AG08396 (cell line): ENCODE results near the gene SRGAP1.
"Not testable (repeated sequence)": the region's sequence is repeated elsewhere in the genome, so short reads cannot be mapped to it uniquely, and the experiment has no call there.

ENCODE experiments used
- DNase-seq: peaks from one replicate; pipeline ENCODE4 v3.0.0; 2012; ENCODE audit warnings: low spot score, mixed read lengths

SRGAP1 gene

DNA sequence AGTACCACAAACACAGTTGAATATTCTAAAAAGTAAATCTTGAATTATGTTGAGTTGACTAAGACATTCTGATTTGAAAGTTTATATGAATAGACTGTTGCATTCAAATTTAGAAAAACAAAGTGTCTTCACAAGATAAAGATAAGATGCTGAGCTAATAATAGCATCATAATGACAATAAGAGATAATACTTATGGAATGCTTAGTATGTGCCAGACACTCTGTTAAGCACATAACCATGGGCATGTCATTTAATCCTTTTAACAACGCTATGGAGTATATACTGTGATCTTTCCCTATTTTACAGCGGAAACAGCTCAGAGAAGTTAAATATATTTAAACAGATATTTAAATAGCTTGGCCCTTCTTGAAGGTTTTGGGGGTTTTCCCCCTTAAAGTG, 163.4 kb downstream of the SRGAP1 start:
- no peak for DNase-seq

DNA sequence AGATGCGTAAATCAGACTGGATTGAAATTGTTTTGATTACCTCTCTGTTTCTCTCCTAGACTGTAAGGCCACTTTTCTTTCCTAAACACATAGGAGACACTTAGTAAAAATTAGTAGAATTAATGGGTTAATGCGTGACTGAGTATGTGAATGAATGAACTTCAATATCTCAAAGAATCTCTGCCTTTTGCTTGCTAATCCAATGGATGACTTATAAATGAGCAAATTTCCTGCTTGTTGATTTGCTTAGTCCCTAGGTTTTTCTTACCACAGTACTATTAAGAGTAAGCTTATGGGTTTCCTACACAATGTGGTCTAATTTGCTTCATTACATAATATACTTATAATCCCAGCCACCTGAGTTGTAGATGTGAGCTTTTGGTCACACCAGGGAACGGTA, 164.1 kb downstream of the SRGAP1 start:
- no peak for DNase-seq

DNA sequence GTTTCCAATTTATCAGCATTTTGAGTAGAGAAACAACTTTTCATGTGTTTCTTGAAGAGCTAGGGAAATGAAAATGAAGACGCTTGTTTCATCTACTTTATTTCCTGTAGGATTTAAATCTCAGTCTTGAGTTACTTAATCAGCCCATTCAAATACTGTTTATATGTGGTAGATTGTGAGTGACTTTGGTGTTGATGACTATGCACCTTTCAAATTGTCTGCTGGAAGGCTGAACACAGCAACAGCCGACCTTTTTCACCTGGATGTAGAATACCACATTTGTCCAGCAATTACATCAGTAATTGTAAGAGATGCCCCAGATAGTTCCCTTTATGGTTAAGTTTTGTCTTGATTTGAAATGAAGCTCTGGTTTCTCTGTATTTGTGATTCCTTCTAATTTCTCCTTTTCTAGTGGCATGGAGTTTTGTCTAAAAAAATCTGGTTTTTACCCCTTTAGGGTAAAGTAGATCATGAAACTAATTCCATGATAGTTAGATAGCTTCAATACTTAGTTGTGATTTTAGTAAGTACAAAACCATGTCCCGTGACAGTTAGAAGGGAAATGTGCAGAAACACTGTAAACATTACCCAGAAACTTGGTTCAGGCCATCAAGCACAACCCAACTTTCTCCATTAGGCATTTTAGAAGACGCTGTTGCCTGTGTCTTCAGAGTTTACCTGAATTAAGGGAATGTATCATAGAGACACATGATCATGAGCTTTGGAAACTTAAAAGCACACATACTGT, 165.0 kb downstream of the SRGAP1 start:
- DNase-seq, result no peak

DNA sequence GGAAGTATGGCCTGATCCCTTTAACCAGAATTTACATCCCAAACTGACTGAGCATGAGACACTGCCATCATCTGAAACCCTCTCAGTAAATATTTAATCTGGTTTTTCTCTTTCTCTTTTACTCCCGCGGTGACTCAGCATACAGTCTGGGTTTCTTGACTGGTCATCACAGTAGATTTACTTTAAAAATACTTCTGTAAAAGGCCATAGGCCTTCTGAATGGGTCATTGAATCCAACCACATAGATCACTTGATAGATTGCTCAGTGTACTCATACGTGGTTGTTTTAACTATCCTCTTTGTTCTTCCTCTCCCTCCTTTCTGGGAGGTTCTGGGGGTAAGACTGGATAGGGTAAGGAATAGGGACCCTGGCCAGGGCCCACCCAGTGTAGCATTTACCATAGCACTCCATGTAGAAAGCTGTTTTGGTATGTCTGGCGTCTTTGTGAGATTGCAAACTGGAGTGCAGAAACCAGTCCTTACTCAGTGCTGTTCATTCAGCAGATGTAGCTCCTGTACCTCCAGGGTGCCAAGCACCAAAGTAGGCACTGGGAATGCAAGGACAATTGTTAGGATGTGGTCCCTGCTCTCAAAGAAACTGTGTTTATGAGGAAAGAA, 165.7 kb downstream of the SRGAP1 start:
- peak; percentile 40 for DNase-seq

DNA sequence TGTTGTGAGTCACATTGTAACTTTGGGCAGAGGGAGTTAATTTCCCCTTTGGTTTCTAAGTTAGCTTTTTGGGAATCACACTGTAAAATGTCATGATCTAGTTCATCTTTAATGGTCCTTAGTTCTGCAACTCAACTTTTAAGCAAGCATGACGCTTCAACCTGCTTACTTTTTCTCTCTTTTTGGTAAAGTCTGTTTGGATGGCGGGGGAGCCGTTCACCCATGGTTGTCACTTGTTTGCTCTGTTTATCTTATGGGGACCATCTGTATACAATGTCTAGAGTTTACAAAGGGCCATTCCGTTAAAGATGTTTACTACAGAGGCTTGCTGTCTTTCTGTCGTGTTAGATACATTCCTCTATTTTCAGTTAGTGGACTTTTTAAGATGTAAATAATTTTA, 172.0 kb downstream of the SRGAP1 start:
- DNase-seq, result no peak

DNA sequence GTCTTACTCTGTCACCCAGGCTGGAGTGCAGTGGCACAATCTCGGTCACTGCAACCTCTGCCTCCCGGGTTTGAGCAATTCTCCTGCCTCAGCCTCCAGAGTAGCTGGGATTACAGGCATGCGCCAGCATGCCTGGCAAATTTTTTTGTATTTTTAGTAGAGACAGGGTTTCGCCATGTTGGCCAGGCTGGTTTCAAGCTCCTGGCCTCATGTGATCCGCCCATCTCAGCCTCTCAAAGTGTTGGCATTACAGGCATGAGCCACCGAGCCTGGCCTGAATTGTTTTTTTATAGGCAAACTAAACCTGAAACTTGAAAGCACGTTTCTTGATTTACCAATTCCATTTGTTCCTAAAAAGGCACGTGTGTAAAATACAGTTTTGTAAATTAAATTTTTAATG, 173.6 kb downstream of the SRGAP1 start:
- not testable (repeated sequence) for DNase-seq

DNA sequence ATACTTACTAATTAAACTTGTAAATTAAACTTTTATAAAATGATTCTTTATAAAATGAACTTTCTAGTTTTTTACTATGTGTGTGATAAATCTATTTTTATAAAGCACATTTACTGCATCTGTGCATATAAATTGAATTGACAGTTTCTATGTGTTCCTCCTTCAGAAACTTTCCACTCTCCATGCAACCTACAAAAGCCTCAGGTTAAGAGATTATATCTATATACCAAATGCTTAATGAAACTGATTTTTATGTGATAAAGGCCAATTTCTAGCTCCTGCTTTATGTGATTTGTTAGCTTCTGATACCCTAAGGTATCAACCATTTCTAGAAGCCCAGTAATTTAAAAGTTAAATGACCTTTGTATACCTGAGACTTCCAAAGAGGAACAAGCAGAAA, 174.0 kb downstream of the SRGAP1 start:
- DNase-seq, result no peak

DNA sequence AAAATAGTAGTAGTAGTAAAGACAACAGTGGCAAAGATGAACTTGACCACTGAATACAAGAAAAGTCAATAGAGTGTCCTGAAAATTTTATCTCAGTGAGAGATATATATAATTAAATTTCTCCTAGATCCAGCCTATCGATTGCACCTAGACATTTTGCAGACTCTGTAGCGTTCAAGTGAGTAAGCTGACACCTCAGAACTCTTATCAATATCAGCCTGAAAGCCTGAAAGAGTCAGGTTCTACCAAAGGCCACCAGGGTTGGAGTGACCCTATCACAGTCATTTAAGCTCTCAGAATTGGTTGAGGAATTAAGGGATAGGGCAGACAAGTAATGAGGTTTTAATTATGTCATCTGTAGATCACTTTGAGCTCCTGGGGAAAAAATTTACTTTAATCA, 174.6 kb downstream of the SRGAP1 start:
- DNase-seq, result no peak

DNA sequence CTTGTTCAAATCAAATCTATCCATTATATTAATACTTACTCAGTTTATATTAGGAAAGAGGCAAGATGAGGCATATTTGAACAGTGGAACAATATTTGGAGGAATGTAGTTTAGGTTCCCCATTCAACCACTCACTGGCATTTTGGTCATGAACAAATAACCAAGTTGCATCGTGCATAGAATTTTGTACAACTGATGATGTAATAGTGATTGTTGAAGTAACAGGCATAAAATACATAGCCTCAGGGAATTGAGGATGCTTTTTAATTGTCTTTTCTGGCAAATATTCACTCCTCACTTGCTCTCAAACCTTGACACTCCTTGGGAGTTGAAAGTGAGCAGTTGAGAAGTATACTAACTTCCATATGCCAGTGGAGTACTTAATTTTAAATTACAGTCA, 175.2 kb downstream of the SRGAP1 start:
- DNase-seq, result no peak

DNA sequence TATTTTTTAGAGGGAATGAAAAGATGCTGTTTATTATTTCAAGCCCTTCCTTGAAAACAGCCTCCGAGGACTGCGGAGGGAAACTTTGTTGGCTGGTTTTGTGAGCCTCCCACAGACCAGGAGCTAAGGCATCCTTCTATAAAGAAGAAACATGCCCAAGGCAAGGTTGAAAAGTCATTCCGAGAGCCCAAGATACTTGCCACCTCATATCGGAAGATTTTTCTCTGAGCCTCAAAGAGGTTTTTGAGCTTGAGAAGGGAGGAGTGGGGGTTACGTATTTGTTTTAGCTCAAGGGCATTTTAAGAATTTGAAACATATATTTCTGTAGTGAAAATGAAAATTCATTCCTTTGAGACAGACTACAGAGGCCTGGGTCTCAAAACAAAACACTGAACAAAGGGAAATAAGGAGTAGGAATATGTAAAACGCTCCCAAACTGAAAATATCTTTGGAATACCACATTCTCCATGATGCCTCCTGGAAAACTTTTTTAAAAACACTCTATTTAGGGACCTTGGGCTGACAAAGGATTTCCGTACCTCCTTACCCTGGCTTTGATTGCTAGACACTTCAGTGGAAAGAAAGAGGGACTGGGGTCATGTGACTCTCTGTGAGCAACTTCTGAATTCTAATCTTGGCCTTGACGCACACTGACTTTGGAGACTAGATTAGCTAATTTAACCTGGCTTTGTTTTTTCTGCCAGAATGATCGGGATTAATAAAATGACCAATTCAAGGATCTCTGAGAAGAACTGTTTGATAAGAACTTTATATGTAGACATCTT, 180.9 kb downstream of the SRGAP1 start:
- DNase-seq, result no peak

DNA sequence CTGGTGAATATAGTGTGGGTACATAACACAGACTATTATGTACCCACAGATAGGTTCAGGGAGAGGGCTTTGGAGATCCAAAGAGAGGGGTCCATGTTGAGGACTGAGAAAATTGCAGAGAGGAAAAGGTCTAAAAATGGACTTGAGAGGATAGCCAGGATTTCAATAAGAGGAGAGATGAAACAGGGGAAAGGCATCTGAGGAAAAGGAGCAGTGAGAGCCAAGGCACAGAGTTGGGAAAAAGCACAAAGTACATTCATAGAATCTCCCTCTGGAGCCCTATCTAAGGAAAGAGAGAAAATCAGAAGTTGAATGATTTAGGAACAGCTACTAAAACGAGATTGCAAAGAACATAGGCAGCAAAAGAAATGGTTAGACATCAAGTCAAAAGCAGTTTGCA, 182.8 kb downstream of the SRGAP1 start:
- no peak for DNase-seq

DNA sequence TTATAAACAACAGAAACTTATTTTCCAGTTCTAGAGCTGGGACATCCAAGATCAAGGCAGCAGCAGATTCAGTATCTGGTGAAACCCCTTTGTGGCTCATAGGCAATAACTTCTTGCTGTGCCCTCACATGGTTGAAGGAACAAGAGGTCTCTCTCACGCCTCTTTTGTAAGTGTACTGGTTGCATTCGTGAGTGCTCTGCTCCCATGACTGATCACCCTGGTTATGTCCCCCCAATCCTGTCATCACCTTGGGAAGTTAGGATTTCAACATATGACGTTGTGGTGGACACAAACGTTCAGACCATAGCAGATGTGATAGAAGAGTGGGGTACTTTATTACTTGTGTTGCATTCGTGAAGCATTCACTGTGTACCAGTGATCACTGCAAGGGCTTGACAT, 184.0 kb downstream of the SRGAP1 start:
- DNase-seq, result no peak

DNA sequence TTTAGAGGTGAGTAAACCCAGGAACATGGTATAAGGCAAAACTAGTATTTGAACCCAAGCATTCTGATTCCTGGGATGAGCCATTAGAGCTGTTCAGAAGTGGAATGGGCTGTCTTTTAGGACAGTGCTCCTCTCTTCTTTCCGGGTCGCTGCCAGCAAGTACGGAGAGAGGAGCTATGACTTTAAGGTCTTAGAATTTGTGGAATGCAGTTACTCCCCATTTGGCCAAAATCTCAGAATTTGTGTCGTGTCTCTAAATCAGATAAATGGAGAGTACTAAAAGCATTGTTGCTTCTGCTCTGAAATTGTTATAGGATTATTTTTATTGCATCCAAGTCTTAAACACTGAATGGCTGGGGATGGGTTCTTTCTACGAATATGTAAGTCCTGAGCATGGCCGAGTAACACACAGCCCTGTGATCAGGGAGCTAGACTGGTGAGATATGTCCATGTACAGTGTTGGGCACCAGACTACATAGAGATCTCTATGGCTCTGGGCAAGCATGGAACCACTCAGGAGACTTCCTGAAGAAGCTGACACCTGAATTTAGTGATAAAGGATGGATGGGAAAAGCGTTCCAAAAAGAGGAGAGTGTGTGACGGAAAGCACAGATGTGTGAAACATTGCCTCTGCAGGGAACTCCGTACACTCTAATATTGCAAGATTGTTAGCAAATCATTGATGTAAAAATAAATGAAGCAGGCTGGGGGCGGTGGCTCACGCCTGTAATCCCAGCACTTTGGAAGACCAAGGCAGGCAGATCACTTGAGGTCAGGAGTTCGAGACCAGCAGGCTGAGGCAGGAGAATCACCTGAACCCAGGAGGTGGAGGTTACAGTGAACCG, 184.7 kb downstream of the SRGAP1 start:
- DNase-seq, result peak; percentile 36

DNA sequence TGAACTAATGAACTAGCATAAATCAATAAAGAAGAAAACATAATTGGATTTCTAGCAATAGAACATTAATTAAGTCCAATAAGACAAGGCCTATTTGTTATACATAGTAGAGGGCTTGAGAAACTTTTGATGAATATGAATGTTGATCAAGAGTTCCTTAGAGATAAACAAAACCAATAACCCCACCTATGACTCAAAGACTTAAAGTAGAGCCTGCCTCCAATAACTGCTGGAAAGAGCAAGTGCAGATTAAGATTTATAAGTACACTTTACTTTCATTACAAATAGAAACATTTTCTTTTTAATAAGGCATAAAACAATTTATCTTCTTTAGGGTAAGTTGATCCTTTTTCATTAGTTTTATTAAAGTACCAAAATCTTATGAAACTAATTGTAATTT, 185.7 kb downstream of the SRGAP1 start:
- peak; percentile 13 for DNase-seq

DNA sequence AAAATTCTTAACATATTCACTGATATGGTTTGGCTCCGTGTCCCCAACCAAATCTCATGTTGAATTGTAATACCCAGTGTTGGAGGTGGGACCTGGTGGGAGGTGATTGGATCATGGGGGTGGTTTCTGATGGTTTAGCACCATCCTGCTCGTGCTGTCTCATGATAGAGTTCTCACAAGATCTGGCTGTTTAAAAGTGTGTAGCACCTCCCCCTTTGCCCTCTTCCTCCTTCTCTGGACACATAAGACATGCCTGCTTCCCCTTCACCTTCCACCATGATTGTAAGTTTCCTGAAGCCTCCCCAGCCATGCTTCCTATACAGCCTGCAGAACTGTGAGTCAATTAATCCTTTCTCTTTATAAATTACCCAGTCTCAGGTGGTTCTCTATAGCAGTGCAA, 189.6 kb downstream of the SRGAP1 start:
- DNase-seq, result not testable (repeated sequence)

DNA sequence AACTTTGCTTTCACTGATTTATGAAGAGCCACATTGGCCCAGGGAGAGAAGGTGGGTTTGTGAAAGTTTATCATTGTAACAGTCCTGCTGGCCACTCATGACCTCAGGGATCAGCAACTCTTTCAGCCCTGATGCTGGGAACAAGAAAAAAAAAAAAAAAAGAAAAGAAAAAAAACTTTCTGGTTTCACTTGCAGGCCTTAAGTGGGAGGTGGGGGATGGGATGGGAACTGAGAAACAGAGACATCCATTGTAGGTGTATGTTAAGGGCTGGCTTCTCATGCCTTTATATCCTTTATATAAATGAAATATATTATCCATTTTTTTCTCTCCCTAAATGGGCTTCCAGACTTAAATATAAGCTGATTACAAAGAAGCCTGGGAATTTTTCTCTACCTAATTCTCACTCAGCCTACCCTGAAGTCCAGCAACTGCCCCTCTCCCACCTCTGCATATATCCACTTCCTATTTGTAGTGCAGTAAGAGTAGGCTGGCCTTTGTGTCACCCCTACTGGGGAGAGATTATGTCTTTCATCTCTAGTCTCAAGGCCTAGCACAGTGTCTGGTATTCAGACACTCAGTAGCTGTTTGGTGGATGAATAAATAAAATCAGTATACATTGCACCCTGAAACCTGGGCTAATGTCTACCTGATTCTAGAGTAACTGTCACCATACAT, 190.5 kb downstream of the SRGAP1 start:
- DNase-seq, result no peak

DNA sequence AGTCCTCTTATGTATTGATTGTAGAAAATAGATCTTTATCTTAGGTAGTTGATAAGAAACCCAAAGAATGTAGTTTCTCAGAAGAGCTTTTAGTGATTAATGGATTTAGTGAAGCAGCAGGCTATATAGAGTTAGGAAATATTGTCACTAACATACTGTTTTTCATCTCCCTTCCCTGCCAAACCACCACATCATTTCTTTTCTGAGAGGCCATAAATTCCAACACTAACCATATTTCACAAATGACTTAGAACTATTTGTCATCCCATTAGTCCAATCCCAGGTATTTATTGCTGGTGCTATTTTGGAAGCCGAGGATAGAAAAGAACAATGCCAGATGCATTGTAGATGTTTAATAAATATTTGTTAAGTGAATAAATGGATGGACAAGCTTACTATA, 191.9 kb downstream of the SRGAP1 start:
- DNase-seq, result no peak

DNA sequence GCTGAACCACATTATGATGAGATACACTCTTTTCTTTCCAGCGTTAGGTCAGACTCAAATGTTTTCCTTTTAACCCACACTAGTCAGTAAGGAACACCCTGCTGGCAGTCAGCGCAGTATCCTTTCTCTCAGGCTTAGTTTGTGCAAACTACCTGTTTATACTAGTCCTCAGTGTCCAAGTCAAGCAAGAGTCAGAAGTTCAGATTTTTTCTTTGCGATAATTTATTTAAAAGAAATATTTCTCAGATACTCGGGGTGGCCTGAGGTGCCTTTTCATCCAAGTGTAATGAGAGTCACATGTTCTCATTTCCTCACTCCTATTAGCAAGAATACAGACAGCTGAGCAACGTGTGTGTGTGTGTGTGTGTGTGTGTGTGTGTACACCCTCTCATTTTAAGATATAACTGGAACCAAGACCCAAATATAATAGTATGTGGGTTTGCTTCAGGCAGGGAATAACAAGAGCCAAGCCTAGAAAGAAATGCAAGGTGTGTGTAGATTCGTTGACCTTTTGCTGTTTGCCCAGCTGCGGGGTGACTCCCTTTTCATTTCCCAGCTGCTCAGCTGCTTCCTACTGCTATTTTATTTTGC, 194.9 kb downstream of the SRGAP1 start:
- DNase-seq, result peak; percentile 9

DNA sequence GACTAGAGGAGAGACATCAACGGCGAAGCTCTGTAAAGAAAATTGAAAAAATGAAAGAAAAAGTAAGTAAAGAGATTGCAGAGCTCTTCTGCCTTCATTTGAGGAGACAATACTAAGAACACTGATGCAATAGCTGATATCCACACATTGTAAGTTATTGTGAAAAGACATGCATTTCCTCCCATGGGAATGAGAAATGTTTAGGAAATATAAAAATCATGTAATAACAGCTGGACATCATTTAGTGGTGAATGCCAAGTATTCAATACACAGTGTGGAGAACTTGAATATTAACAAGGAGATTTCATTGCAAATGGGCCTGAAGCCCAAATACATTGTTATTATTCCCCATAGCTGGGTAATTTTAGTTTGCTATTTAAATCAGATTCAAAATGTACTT, 198.4 kb downstream of the SRGAP1 start:
- no peak for DNase-seq

DNA sequence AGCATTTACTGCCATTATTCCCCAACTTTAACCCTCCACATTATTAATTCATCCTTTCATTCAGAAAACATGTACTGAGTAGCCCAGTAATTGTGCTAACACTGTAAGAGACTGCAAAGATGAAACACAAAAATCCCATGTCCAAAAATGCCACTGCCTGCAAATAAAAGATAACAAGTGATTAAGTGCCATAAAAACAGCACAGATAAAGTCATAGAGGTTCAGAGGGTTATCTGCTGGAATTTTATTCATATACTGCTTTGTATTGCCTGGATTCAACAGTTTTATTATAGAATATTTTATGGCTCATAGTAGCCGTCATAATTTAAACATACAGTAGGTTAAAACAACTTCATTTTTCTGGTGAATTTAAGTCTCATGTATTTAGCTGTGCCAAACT, 199.7 kb downstream of the SRGAP1 start:
- no peak for DNase-seq

DNA sequence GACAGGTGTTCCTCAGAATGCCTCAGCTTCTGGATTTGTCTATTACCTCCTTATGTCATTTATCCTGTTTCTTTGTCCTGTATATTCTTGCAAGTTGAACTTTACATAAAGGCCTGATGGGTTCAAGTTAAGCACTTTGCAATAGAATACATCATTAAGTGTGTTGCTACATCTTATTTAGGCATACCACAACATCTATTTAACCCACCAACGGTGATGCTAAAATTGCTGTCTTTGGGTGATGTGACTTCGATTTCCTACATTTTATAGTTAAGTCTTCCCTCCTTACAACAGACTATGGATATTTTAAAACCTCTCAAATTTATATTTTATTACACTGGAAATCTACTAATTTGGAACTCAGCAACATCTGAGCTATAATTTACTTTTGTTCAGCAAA, 206.6 kb downstream of the SRGAP1 start:
- no peak for DNase-seq
